Mammary epithelial cell (primary cell): ENCODE data around the gene SCP2.

ENCODE experiments used
- CTCF ChIP-seq, 2 donors: IDR thresholded peaks in 1 of 2; conservative IDR thresholded peaks in 1 of 2; 2 replicates each; pipeline ENCODE4 v1.5.1; 2011 to 2012; ENCODE audit warnings: inconsistent platforms in 2 of 2, low read length in 2 of 2, mild to moderate bottlenecking in 2 of 2, control low read depth in 1 of 2, low read depth in 1 of 2; ENCODE audit not compliant: insufficient read depth in 1 of 2; ENCODE audit errors: extremely low read depth in 1 of 2
- EZH2 ChIP-seq: IDR thresholded peaks from 2 replicates; pipeline ENCODE4 v1.6.1; 2012; ENCODE audit warnings: low read length, inconsistent platforms, borderline replicate concordance

- no peak for TF ChIP-seq CTCF (conservative IDR thresholded peaks at IDR 0.05 in 1 of 2, IDR thresholded peaks at IDR 0.05 in 1 of 2; ENCODE audit: extremely low read depth in 1 of 2, insufficient read depth in 1 of 2, low read depth in 1 of 2, low read length in 2 of 2)
- TF ChIP-seq EZH2: no peak
These were observed 144.8 kb downstream of the SCP2 start for GRCh38 chr1:53071915-53072314.
